ELF-1 (cell line): ENCODE measurements around the gene CD101.

Source experiments
- DNase-seq: peaks from one replicate; pipeline ENCODE4 v3.0.0-alpha.2; 2016; ENCODE audit warnings: low read depth, low spot score

CD101 gene

GRCh38 chr1:117015724-117016123 lies 14.2 kb downstream of the CD101 start:
- no peak for DNase-seq

GRCh38 chr1:117017062-117017461 lies 15.5 kb downstream of the CD101 start:
- no peak for DNase-seq

DNA sequence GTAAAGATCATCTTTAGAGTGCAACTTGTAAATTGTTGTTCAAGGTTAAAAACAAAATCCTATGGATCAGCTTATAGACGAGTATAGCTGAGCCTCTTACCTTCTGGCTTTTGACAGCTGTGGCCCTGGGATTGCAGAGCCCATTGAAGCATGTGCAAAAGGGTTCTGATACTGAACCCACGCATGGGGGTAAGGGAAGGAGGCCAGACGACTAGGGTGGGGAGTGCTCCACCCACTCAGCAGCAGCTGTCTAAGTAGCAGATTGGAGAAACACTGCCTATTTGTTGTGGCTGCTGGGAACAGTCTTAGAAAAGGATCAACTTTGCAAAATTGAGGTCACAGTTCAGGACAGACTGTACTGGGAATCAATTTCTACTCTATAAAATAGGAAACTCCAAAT lies 16.1 kb downstream of the CD101 start:
- DNase-seq = no peak

GRCh38 chr1:117020526-117021156 lies 19.1 kb downstream of the CD101 start:
- DNase-seq = no peak

DNA sequence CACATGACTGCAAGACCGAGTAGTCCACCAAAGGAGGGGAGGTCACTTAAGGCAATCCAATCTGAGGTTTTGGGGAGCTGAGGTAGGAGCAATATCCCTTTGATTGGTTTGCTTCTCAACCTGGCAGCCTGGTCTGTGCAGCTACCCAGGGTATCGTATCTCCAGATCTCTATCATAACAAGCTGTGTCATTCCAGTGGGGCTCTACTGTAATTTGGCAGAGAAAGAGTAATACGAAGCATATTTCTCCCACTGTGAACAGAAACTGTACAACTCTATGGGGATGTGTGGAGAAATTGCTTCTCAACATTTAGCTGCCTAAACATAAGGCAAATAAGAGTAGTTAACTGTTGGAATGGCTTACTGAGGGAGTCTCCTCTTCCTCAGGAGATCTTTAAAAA lies 20.6 kb downstream of the CD101 start:
- DNase-seq = no peak

GRCh38 chr1:117025568-117025967 lies 24.0 kb downstream of the CD101 start:
- DNase-seq = no peak

GRCh38 chr1:117026361-117026760 lies 24.8 kb downstream of the CD101 start:
- DNase-seq = no peak

GRCh38 chr1:117029685-117030084 lies 28.1 kb downstream of the CD101 start:
- DNase-seq = no peak

DNA sequence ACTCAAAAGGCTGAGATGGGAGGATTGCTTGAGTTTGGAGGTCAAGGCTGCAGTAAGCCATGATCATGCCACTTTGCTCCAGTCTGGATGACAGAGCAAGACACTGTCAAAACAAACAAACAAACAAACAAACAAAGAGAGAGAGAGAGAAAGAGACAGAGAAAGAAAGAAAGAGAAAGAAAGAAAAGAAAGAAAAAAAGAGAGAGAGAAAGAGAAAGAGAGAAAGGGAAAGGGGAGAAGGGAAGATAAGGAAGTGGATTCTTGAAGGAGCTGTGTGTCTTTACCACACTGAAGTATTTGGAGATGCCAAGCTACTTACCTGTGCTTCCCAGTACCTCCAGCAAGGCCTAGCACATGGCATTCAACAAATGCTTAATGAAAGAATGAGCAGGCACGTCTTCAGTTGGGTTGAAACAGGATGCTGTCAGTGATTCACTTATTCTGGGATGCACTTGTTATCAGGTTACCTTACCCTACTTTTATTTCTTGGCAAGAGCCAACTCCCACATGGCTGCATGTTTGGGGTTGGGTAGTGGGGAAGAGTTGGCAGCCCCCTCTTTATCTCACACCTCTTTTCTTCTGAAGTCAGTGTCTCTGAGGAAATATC lies 28.8 kb downstream of the CD101 start:
- DNase-seq = no peak

GRCh38 chr1:117032266-117032665 lies 30.7 kb downstream of the CD101 start:
- DNase-seq = no peak

GRCh38 chr1:117032681-117033539 lies 31.4 kb downstream of the CD101 start:
- no peak for DNase-seq

DNA sequence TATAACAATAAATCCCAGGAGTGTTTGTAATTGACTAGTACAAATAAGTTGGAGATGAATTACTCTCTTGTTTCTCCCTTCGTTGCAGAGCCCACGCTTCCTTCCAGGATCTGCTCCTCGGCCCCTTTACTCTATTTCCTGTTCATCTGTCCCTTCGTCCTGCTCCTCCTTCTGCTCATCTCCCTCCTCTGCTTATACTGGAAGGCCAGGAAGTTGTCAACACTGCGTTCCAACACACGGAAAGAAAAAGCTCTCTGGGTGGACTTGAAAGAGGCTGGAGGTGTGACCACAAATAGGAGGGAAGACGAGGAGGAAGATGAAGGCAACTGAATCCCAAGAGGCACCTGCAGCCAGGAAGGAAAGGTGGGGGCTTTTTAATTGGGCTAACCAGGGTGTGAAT lies 32.2 kb downstream of the CD101 start:
- no peak for DNase-seq

- DNase-seq = peak; percentile 19
Measured at GRCh38 chr1:117034791-117035290, 33.3 kb downstream of the CD101 start.

DNA sequence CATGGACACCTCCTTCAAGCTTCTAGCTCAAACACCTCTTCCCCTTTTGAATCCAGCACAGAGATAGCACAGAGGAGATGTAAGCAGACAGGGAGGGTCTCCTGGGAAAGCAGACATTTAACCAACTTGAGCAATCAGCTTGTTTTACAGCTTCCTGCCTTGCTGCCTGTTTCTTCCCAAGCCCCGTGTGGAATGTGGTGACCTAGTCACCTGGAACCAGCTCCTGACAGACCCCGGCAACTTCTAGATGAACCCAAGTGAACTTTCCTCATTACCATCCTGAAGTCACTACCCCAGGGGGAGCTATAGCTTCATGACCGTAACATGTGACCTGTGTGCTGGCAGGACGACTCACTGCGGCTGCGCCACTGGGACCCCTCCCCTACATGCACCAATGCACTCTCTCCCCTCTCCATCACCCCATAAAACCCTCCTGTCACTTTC lies 34.5 kb downstream of the CD101 start:
- peak; percentile 75 for DNase-seq

DNA sequence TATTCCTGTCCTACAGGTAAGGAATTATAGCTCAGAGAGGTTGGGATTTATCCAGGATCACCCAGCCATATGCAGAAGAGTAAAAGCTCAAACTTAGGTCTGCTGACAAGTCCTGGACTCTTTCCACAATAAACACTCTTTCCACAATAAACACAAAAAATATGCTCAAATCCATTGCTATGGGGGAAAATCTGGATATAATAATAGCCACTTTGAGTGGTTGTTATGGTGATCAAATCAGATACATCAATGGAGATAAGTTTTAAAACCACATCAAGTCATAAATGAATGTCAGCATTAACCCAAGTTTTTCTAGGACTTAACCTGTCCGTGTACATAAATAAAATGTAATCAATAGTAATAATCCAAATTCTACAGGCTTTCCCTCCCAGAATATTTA lies 36.2 kb downstream of the CD101 start:
- no peak for DNase-seq

- no peak for DNase-seq
Measured at GRCh38 chr1:117038236-117038635, 36.7 kb downstream of the CD101 start.

- no peak for DNase-seq
Measured at GRCh38 chr1:117044217-117044616, 42.7 kb downstream of the CD101 start.

DNA sequence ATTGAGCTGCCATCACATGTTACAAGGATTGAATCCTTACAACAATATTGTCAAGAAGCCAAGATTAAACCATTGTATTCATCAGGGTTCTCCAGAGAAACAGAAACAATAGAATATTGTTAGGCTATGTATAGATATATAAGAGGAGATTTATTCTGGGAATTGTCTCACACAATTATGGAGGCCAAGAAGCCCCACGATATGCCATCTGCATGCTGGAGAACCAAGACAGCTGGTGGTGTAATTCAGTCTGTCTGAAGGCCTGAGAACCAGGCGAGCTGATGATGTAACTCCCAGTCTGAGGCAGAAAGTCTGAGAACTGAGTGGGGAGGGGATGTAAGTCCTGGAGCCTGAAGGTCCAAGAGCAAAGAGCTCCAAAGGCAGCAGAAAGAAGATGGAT lies 44.1 kb downstream of the CD101 start:
- no peak for DNase-seq

DNA sequence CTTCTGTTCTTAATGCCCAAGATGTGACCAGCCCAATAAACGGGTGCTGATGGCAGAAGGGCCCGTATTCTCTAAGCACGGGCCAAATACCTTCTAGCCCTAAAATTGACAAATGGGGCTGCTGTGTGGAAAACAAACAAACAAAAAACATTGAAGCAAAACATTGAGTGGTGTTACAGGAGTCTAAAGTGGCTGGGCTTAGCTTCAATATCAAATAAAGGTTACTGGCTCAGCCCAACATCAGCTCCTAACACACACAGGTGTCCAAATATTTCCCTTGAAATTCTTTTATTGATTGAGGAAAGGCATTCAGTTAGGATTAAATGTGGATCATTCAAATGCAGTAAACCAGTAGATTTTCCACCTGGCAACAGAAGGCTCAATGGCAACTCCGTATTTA lies 45.2 kb downstream of the CD101 start:
- no peak for DNase-seq

DNA sequence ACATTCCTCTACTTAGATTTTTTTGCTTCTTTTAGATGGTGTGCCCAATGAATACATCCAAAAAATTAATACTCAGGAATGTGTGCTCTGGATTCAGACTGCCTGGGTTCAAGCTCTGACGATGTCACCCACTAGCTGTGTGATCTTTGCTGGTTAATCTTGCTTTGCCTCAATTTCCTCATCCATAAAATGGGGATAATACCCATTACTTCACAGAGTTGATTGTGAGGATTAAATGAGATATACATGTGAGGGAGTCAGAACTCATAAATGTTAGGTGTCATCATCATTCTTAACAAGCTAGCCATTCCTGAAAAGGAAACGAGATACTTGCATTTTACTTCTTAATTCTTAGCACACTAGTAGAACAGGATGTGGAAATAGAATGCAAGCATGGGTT lies 45.7 kb downstream of the CD101 start:
- DNase-seq = no peak

- DNase-seq = no peak
Measured at GRCh38 chr1:117049857-117050256, 48.3 kb downstream of the CD101 start.

DNA sequence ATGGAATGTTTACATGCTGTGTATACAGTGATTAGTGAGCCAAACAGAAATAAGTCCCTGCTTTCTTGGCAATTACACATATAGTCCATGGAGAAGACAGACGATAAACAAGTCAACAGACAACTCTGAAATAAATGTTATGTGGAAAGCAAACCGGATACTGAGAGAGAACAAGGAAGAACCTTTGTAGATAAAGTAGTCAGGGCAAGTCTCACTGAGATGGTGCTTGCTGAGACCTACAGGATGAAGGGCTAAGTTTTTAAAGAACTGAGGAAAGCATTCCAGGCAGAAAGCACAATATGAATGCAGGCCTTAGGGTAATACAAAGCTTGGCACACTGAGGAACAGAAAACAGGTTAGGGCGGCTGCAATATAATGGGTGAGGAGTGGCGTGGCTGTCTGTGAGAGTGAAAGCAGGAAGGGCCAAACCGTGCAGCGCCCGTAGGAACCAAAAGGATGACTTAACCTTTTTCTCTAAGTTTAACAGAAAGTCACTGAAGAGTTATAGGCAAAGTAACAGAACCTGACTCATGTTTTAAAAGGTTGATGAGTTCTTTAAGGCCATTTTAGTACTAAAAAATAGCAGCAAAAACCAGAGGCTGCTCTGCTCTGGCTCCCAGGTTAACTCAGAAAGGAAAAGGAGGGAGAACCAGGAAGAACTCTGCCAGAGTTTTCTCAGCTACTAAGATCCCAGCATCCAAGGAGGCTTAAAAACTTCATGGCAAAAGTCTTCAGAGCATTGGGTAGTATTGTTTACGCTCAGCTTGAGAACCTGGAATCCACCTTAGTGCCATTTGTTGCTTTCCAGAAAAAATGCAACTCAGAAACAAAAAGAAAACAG lies 49.9 kb downstream of the CD101 start:
- DNase-seq = peak; percentile 35
